Measurements from ENCODE around the gene GDF2. TPM values are rescaled to one million over a fixed set of nuclear protein-coding genes. Genes with fewer than 3 reads are reported as not detected.

The GDF2 gene
- total RNA-seq, result not detected

GRCh38 chr10:47322300-47323061 lies at the start of gene GDF2:
GDF2 (plus strand) TSS chr10:47322454; CDS start chr10:47322669, 215 bp downstream.
- no peak for DNase-seq (ENCODE audit: low spot score in 2 of 2)
- no peak for FAIRE-seq

GRCh38 chr10:47276071-47276470 lies 46.2 kb upstream of the GDF2 start:
- FAIRE-seq, result no peak
- no peak for DNase-seq (ENCODE audit: low spot score in 2 of 2)

- no peak for FAIRE-seq
- DNase-seq (ENCODE audit: low spot score in 2 of 2), result no peak
Measured at GRCh38 chr10:47276576-47277351, 45.5 kb upstream of the GDF2 start.

- DNase-seq (ENCODE audit: low spot score in 2 of 2), result no peak
- no peak for FAIRE-seq
Measured at GRCh38 chr10:47277352-47278151, 44.7 kb upstream of the GDF2 start.

GRCh38 chr10:47278152-47278473 lies 44.1 kb upstream of the GDF2 start:
- no peak for FAIRE-seq

GRCh38 chr10:47278720-47279119 lies 43.5 kb upstream of the GDF2 start:
- FAIRE-seq, result no peak
- no peak for DNase-seq (ENCODE audit: low spot score in 2 of 2)

More at GRCh38 chr10:47278152-47278473, 44.1 kb upstream of the GDF2 start:
- DNase-seq (ENCODE audit: low spot score in 2 of 2), result no peak

- DNase-seq (ENCODE audit: low spot score in 2 of 2) (no peak), FAIRE-seq (no peak)
Measured at GRCh38 chr10:47279276-47279675, 43.0 kb upstream of the GDF2 start.

- DNase-seq (ENCODE audit: low spot score in 2 of 2), result no peak
- no peak for FAIRE-seq
Measured at GRCh38 chr10:47282005-47282656, 40.1 kb upstream of the GDF2 start.

GRCh38 chr10:47282657-47283018 lies 39.6 kb upstream of the GDF2 start:
- no peak for FAIRE-seq
- DNase-seq (ENCODE audit: low spot score in 2 of 2), result no peak

- FAIRE-seq, result no peak
- DNase-seq (ENCODE audit: low spot score in 2 of 2), result no peak
Measured at GRCh38 chr10:47283101-47283630, 39.1 kb upstream of the GDF2 start.

GRCh38 chr10:47283848-47284247 lies 38.4 kb upstream of the GDF2 start:
- FAIRE-seq, result no peak
- DNase-seq (ENCODE audit: low spot score in 2 of 2), result no peak

GRCh38 chr10:47285381-47286115 lies 36.7 kb upstream of the GDF2 start:
- DNase-seq (ENCODE audit: low spot score in 2 of 2), result no peak
- FAIRE-seq, result no peak

- FAIRE-seq, result no peak
- DNase-seq (ENCODE audit: low spot score in 2 of 2), result no peak
Measured at GRCh38 chr10:47286116-47286505, 36.1 kb upstream of the GDF2 start.

GRCh38 chr10:47286591-47287315 lies 35.5 kb upstream of the GDF2 start:
- DNase-seq (ENCODE audit: low spot score in 2 of 2) (no peak), FAIRE-seq (no peak)

GRCh38 chr10:47287365-47287802 lies 34.9 kb upstream of the GDF2 start:
- FAIRE-seq, result no peak

GRCh38 chr10:47287805-47288204 lies 34.4 kb upstream of the GDF2 start:
- DNase-seq (ENCODE audit: low spot score in 2 of 2) (no peak), FAIRE-seq (no peak)

More at GRCh38 chr10:47287365-47287802, 34.9 kb upstream of the GDF2 start:
- DNase-seq (ENCODE audit: low spot score in 2 of 2), result no peak

- no peak for FAIRE-seq
- DNase-seq (ENCODE audit: low spot score in 2 of 2), result no peak
Measured at GRCh38 chr10:47288236-47288635, 34.0 kb upstream of the GDF2 start.

GRCh38 chr10:47288916-47289495 lies 33.2 kb upstream of the GDF2 start:
- no peak for FAIRE-seq
- DNase-seq (ENCODE audit: low spot score in 2 of 2), result no peak

GRCh38 chr10:47289921-47290320 lies 32.3 kb upstream of the GDF2 start:
- no peak for FAIRE-seq
- DNase-seq (ENCODE audit: low spot score in 2 of 2), result no peak

Measured in frontal cortex (tissue), 4 donors.